Hindlimb muscle (tissue), 1 donor: ENCODE measurements around the gene MYO7A. TPM values are rescaled to one million over a fixed set of nuclear protein-coding genes. Genes with fewer than 3 reads are reported as not detected.
A peak's percentile ranks its signal among the peaks of the same experiment; 100 is the strongest.

Experiments used
- DNase-seq: peaks from one replicate; pipeline ENCODE4 v3.0.0-alpha.2; 2013
- polyA plus RNA-seq: library from polyadenylated mRNA; unstranded; fragments of 120-200 nt; gene quantifications from one replicate; pipeline ENCODE4 v1.2.1, GENCODE V29; 2013; ENCODE audit not compliant: insufficient read length

MYO7A gene
- polyA plus RNA-seq, 1 donor: 4.8 TPM

DNA sequence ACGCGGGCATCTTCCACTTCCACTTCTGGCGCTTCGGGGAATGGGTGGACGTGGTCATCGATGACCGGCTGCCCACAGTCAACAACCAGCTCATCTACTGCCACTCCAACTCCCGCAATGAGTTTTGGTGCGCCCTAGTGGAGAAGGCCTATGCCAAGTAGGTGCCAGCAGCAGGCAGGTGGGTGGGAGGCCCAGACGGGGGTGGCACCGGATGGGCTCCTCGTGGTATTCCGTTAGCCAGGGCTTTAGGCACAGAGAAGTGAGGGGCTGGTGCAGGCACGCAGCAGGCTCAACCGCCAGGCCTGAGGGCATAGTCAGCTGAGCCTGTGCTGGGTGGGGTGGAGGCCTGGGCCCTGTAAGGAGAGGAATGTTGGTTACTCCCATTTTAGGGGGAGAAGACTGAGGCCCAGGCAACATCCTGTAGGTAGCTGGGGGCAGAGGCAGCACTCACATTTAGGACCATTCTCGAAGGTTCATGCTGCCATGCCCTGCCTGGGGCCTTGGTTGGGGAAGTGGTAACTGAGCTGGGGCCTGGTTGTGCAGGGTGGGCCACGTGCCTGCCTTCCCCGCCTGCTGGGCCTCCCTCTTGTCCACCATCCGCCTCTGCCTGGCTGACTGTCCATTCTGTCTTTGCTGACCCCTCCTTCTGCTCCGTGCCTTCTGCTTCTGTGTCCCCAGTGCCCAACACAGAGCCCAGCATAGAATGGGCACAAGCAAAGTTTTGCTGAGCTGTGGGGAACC, 15.2 kb upstream of the MYO7A start:
- no peak for DNase-seq

DNA sequence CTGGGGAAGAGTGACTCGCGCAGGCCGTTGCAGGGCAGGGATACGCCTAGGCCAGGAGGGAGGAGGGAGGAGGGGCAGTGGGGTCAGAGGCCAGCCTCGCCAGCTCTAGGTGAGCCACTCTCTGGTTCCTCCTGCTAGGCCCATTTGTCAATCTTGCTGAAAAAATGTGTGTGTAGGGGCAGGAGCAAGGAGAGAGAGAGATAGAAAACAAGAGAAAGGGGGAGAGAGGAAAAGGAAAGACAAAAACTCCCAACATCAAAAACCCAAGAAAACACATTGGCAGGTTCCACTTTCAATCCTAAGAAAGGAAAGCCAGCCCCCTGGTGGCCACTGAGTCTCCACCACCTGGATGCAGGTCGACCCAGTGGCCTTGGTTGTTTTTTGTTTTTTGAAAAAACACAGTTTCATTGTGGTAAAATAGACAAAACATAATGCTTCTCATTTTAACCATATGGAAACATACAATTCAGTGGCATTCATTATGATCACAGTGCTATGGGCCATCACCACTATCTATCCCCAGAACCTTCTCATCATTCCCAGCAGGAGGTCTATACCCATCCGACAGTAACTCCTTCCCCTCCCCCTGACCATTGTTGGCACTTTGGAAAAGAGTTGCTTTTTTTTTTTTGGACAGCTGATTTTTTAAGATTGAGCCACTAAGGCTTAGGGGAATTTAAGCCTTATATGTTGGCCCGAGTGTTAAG, 14.5 kb upstream of the MYO7A start:
- no peak for DNase-seq

DNA sequence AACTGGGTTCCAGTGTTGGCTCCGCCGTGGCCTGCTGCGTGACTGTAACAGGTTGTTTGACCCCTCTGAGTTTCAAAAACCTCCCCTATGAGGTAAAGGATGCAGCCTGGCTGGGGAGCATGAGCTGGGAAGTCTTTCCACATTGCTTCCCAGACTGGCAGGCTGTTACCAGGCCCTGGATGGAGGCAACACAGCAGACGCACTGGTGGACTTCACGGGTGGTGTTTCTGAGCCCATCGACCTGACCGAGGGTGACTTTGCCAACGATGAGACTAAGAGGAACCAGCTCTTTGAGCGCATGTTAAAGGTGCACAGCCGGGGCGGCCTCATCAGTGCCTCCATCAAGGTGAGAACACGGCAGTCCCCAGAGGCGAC, 14.0 kb upstream of the MYO7A start:
- no peak for DNase-seq

DNA sequence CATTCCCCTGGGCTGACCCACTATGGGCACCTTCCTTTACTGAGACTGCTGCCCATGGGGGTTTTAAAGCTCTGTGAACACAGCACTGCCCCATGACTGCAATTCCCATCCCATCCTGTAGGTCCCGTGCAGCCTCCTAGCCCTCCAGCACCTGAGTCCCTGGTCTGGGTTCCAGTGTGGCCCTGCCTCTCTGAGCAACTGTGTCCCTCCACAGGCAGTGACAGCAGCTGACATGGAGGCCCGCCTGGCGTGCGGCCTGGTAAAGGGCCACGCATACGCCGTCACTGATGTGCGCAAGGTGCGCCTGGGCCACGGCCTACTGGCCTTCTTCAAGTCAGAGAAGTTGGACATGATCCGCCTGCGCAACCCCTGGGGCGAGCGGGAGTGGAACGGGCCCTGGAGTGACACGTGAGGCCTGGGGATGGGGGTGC, 12.8 kb upstream of the MYO7A start:
- DNase-seq: no peak

DNA sequence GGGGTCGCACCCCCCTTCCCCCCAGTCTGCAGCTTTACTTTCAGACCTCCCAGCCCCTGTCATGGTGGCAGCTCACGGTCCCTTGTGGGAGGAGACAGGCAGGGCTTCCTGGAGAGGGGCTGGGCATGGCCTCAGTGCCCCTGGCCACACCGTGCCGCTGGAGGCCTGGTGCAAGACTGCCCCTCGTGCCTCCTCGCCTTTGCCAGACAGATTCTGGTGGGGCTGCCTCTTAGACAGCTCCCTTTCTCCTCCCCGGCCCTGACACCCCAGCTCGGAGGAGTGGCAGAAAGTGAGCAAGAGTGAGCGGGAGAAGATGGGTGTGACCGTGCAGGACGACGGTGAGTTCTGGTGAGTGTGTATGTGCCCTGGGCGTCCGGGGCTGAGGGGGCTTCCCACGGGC, 12.1 kb upstream of the MYO7A start:
- no peak for DNase-seq

DNA sequence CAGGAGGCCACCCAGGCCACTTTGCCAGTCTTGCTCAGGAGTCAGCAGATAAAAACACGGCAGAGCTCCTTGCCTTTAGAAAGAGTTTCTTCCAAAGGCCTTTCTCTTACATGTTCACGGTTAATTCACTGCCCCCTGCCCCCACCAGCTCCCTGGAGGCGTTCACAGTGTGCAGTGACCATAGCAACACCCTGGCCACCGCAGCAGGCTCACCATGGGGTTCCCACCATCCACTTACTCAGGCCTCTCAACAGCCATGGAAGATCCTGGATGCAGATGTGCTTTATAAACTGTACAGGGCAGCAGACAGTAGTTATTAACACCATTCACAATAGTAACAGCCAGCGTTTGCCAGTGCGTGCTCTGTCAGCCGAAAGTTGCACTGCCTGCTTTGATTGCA, 10.6 kb upstream of the MYO7A start:
- DNase-seq: no peak

DNA sequence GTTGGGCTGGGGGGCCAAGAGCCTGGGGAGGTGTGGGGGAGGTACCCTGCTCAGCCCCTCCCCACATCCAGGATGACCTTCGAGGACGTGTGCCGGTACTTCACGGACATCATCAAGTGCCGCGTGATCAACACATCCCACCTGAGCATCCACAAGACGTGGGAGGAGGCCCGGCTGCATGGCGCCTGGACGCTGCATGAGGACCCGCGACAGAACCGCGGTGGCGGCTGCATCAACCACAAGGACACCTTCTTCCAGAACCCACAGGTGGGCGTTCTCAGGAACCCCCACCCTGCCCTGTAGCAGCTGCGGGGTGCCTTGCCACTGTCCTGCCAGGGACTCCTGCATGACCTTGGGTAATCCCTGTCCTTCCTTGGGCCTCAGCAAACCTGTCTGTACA, 10.0 kb upstream of the MYO7A start:
- DNase-seq: no peak

DNA sequence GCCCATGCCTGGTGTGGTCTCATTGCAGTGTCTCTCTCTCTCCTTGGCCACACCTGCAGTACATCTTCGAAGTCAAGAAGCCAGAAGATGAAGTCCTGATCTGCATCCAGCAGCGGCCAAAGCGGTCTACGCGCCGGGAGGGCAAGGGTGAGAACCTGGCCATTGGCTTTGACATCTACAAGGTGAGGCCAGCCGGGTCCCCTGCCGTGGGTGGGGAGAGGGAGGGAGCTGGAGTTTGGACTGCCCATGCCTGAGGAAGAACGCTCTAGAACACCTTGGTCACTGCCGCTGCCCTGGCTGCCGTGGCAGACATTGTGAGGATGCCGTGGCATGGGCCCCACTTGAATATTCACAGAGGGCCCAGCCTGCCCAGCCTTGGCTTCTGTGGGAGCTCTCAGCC, 9.1 kb upstream of the MYO7A start:
- no peak for DNase-seq

DNA sequence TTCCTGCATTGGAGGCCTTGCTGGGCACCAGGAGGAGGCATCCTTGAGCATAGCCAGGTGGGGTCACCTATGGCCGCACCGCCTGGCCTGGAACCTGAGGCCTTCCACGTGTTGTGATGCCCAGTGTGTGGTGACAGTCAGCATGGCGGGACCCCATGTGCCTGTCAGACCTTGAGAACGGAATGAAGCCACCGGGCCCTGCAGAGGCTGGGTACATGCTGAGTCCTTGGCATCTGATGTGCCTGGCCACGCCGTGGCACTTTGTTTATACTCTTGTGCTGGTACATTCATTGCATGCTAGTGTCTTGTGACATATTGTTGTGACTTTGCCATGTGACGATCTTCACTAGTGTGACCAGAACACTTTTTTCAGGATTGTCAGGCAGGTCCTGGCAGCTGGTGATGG, 8.5 kb upstream of the MYO7A start:
- DNase-seq: no peak

DNA sequence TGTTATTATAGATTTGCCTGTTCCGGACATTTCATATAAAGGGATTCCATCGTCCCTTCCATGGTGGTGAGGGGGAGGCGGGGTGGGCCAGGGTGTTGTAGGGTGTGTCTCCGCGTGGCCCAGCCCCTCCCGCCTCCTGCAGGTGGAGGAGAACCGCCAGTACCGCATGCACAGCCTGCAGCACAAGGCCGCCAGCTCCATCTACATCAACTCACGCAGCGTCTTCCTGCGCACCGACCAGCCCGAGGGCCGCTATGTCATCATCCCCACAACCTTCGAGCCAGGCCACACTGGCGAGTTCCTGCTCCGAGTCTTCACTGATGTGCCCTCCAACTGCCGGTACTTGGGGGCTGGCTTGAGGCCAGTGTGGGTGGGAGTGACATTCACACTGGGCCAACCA, 7.5 kb upstream of the MYO7A start:
- DNase-seq: no peak

DNA sequence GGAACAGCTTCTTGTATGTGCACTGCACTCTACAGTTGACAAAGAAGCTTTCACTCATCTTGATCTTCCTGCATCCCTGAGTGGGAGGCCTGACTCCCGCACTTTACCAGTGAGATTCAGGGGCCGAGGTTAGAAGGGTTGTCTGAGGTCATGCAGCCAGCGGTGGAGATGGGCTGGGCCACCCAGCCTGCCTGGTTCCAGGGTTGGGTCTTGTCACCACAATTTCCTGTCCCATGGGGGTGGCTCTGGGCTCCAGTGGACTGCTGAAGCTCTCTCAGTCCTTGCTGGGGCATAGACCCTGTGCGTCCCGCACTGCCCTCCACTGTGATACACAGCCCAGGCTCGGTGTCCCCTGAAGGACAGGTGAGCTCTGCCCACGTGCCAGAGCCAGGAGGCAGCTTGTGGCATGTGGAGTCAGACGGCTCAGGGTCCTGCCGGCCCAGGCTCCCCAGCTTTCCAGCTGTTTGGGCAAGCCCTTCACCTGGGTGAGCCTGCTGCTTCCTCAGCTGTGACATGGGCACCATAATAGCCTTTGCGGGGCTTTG, 6.9 kb upstream of the MYO7A start:
- no peak for DNase-seq

DNA sequence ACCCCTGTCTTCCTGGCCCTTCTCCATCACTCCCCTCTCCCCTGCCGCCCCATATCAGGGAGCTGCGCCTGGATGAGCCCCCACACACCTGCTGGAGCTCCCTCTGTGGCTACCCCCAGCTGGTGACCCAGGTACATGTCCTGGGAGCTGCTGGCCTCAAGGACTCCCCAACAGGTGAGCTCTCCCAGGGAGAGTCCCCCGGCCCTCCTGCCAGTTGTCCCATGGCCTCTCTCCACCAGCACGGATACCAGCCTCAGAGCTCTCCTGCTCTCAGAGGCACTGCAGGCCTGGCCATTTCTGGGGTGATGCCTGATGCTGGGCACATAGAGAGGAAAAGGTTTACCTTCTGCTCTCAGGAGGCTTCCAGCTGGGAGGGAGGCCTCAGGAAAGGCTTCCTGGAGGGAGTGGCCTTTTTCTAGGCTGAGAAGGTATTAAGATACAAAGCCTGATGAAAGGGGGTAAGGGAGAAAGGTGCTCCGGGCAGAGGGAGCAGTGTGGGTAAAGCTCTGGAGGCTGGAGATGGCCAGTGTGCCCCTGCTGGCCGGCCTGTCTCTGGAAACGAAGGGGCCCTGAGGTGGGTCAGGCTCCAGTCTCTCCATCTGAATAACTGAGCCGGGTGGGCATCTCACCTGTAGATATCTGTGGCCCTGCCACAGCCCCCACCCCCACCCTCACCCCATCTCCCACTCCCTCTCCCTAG, 6.0 kb upstream of the MYO7A start:
- no peak for DNase-seq

DNA sequence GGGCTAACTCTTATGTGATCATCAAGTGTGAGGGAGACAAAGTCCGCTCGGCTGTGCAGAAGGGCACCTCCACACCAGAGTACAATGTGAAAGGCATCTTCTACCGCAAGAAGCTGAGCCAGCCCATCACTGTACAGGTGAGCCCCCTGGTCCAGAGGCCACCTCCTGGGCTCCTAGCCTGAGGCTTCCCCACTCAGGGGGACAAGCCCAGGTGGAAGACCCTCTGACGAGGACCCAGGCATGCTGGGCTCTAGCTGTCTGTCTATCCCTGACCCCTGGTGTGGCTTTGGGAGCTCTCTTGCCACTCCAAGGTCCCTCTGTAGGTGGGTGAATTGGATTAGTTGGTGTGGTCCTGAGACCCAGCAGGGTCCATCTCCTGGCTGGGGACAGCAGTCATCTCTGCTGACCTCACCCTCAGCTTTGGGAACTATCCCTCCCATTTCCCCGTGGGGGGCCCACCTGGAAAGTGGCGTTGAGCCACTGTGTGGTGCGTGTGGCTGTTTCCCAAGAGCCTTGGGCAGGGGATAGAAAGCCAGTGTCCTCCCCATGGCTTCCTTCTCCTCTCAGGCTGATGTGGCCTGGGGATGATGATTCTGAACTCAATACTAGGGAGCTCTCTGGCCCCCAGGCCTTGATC, 5.4 kb upstream of the MYO7A start:
- DNase-seq: no peak

DNA sequence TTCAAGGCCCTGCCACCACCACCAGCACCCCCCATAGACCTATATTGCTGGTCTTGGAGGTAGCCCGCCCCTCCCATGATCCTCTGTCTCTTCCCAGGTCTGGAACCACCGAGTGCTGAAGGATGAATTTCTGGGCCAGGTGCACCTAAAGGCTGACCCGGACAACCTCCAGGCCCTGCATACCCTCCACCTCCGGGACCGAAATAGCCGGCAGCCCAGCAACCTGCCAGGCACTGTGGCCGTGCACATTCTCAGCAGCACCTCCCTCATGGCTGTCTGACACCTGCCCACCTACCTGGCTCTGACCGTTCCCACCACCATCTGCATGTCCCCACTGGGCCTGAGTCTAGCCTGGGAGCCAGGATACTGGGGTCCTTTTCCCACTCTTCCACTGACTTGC, 4.5 kb upstream of the MYO7A start:
- DNase-seq: no peak

DNA sequence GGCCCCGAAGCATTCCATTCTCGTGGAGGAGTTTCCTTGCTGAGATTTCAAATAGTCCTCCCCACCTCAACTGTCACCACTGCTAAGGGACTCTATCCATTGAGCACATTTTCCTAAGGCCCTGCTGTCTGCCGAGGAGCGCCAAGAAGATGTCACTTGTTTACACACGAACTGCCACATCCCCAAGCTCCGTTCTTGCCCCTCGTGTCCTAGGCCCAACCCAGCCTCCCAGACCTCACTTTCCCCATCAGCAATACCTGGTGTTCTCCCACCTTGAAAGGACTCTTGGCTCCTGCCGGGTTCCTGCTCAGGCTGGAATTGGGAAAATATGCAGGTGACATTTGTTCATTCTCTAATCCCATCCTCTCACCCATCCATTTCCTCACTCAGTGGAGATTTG, 4.0 kb upstream of the MYO7A start:
- DNase-seq: no peak

DNA sequence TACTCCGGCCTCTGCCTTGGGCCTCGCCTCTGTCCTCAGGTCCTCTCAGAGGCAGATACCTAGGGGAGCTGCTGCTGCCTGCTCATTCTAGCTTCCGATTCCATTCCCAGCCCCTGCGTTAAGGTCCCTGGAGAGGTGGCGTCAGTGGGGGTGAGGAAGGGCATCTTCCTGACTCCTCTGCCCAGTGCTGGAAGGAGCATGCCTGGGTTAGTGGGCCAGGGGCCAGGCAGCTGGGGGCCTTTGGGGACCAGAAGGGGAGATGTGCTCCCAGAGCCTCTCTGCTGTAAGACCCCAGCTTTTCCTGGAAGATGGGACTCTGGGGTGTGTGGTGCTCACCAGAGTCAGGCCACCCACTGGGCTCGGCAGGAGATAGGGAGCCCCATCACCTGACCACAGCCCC, 3.6 kb upstream of the MYO7A start:
- no peak for DNase-seq

DNA sequence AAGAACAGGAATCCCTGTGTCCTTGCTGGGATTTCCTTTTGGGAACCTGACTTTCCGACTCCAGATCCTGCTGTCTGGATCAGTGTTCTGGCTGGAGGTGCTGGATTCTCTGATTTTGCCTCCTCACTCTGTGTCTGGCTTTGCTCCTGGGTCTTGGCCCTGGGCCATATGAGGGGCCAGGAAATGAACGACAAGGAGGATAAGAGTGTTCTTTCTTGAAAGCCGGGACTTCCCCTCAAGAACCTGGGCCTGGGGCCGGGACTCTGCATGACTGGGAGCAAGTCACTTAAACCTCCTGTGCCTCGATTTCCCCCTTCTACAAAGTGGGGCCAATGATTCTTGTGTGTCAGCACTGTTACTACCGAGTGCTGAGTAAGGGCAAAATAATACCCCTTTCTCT, 2.9 kb upstream of the MYO7A start:
- DNase-seq: no peak

DNA sequence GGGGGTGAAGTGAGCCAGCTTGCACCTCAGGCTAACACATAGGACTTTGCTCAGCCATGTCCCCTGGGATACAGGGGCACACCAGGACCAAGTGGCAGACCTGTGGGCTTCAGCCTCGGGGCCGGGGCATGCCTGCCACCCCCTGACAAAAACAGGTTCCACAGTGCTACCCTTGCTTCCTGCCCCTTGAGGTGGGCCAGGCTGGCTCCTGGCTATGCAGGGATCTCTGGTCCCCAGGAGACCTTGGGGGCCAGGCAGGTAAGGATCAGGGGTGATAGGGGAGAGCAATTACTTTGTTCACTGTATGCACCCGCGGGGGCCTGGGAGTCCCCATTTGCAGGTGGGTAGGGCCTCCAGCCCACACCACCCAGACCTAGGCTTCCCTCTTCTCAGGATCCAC, 2.4 kb upstream of the MYO7A start:
- no peak for DNase-seq

DNA sequence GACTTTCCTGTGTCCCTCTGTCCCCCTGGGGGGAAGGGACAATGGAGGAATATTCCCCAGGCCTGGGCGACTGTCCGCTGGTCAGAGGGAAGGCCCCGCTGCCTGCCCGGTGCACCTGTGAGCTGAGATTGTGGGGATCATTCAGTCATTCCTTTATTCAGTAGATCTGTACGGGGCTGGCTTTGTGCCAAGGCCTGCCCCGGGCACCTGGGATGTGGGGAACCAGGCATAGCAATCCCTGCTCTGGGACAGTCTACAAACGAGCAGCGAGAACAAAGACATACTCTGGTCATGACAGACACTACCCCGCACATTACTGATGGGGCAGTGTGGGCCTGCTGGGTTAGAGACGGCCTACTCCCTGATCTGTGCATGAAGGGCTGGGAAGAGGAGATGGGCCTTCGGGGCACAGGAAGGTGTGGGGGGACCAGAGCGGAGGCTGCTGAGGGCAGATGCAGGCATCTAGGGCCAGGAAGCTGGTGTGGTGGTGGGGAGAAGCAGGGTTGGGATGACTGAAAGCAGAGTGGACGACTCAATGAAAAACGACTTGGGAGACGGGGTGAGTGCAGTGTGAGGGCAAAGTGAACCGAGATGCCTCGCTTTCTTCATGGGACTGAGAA, 1.8 kb upstream of the MYO7A start:
- no peak for DNase-seq

DNA sequence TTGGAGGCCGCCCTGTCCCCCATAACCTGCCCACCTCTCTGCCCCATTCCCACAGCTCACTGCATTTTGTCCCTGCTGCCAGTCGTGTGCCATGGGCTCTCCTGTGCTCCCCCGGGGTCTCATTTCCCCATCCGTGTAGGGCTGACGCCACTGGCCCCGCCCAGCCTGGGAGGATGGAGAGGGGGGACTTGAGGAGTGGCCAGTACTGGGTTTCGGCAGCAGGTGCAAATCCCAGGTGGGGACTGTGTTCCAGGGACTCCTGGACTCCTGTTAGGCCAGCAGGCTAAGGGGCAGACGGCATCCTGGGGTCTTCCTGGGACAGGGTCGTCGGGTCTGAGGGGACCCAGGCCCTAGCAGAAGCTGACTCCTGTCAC, 1.2 kb upstream of the MYO7A start:
- no peak for DNase-seq

DNA sequence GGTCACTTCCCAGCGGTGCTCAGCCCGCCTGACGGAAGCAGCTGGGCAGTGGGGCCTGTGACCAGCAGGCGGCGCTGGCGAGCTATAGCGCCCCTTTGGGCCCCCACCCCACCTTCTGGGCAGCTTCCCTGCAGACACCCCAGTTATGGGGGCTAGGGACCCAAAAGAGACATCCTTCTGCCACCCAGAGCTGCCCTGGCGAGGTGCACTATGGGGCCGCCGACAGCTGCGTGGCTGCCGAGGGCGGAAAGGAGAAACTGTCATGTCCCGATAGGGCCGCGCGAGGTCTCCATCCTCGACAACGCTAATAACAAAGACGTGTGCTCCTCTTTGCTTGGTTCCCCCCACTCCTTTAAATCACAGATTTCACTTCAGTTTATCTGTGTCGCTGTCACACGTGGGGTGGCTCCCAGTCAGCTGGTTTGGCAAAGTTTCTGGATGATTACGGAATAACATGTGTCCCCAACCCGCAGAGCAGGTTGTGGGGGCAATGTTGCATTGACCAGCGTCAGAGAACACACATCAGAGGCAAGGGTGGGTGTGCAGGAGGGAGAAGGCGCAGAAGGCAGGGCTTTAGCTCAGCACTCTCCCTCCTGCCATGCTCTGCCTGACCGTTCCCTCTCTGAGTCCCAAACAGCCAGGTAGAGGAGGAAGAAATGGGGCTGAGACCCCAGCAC, 673 bp upstream of the MYO7A start:
- DNase-seq: peak; percentile 75
